Measurements from ENCODE around the gene TTC21A.

TTC21A gene

GRCh38 chr3:39143051-39143885 lies 35.8 kb downstream of the TTC21A start:
- no peaks in the 10 kb centered on the region for H3K9me3 ChIP-seq (ENCODE audit: control insufficient read depth, low read length)
- no peak overlapping the region for H3K4me3 ChIP-seq (ENCODE audit: insufficient read depth, low read depth, low read length)
- H3K36me3 ChIP-seq (ENCODE audit: control insufficient read depth, insufficient read depth, low read length): no peaks in the 10 kb centered on the region
- peaks cover 22% of the 10 kb centered on the region for H3K4me1 ChIP-seq (ENCODE audit: control insufficient read depth, insufficient read depth, low read length)
- WGBS, 2 experiments: 83 to 86% methylated on average over 14 of the region's 14 CpGs
- no peaks in the 10 kb centered on the region for H3K27me3 ChIP-seq (ENCODE audit: control insufficient read depth, insufficient read depth, low read length, poor library complexity, severe bottlenecking)
- no peak overlapping the region for H3K27ac ChIP-seq (ENCODE audit: insufficient read depth, low read depth, low read length, poor library complexity, severe bottlenecking)

- Histone ChIP-seq H3K4me3 (ENCODE audit: insufficient read depth, low read depth, low read length) (no peak overlapping the region), H3K27ac (ENCODE audit: insufficient read depth, low read depth, low read length, poor library complexity, severe bottlenecking) (no peak overlapping the region), H3K9me3 (ENCODE audit: control insufficient read depth, low read length) (no peaks in the 10 kb centered on the region), H3K27me3 (ENCODE audit: control insufficient read depth, insufficient read depth, low read length, poor library complexity, severe bottlenecking) (no peaks in the 10 kb centered on the region), H3K36me3 (ENCODE audit: control insufficient read depth, insufficient read depth, low read length) (no peaks in the 10 kb centered on the region), H3K4me1 (ENCODE audit: control insufficient read depth, insufficient read depth, low read length) (peaks cover 29% of the 10 kb centered on the region)
- WGBS, 2 experiments: 91 to 92% methylated on average over 20 of the region's 20 CpGs
Observed at GRCh38 chr3:39144095-39144747, 36.7 kb downstream of the TTC21A start.

DNA sequence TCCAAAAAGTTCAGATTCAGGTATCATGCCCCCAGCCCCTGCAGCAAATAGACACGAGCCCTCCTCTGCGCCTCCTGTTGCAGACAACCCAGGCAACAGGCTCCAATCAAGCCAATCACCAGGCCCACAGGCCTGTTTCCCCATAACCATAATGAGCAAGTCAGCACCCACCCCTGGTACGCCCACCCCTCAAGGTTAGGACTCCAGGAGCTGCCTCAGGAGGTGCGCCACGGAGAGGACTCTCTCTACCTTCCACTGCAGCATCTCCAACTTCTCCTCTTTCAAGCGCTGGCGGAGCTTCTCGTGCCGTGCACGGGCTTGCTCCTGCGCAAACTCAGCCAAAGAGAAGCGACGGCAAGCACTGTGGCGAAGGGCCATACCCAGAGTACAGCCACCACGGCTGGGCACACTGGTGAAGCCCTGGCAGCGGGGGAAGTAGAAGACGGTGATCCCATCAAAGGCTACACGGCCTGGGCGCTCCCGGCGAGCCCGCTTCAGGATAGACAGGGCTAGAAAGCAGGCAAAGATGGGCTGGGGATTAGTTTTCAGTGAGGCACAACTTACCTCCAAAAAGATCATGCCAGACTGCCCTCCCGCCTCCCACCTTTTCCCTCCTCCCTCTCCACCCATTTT lies 37.4 kb downstream of the TTC21A start:
- Histone ChIP-seq H3K4me3 (ENCODE audit: insufficient read depth, low read depth, low read length) (no peak overlapping the region), H3K36me3 (ENCODE audit: control insufficient read depth, insufficient read depth, low read length) (no peaks in the 10 kb centered on the region), H3K4me1 (ENCODE audit: control insufficient read depth, insufficient read depth, low read length) (peaks cover 35% of the 10 kb centered on the region), H3K9me3 (ENCODE audit: control insufficient read depth, low read length) (no peaks in the 10 kb centered on the region), H3K27ac (ENCODE audit: insufficient read depth, low read depth, low read length, poor library complexity, severe bottlenecking) (no peak overlapping the region), H3K27me3 (ENCODE audit: control insufficient read depth, insufficient read depth, low read length, poor library complexity, severe bottlenecking) (no peaks in the 10 kb centered on the region)
- 96% methylated on average over 22 to 23 of the region's 23 CpGs for WGBS, 2 experiments

DNA sequence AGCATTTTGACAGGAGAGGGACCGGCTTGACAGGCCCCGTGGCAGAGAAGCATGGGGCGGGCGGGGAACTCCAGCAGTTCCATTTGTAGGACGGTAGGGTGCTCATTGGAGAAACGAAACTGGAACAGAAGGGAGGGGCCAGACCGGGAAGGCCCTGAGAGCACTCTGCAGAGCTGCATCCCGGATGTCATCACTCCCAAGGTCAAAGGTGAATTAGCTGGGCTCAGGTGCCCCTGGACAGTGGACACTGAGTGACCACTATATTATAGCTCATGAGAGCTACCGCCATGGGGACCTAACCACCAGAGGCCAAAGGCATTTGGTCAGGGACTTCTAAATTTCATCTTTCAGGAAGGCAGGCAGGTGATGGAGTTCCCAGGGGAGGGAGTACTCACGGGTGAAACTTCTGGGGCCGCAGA lies 38.6 kb downstream of the TTC21A start:
- H3K27me3 ChIP-seq (ENCODE audit: control insufficient read depth, insufficient read depth, low read length, poor library complexity, severe bottlenecking): no peaks in the 10 kb centered on the region
- H3K27ac ChIP-seq (ENCODE audit: insufficient read depth, low read depth, low read length, poor library complexity, severe bottlenecking): no peak overlapping the region
- H3K9me3 ChIP-seq (ENCODE audit: control insufficient read depth, low read length): no peaks in the 10 kb centered on the region
- 86 to 89% methylated on average over 11 of the region's 11 CpGs for WGBS, 2 experiments
- no peak overlapping the region for H3K4me3 ChIP-seq (ENCODE audit: insufficient read depth, low read depth, low read length)
- H3K4me1 ChIP-seq (ENCODE audit: control insufficient read depth, insufficient read depth, low read length): peaks cover 48% of the 10 kb centered on the region
- H3K36me3 ChIP-seq (ENCODE audit: control insufficient read depth, insufficient read depth, low read length): no peaks in the 10 kb centered on the region

DNA sequence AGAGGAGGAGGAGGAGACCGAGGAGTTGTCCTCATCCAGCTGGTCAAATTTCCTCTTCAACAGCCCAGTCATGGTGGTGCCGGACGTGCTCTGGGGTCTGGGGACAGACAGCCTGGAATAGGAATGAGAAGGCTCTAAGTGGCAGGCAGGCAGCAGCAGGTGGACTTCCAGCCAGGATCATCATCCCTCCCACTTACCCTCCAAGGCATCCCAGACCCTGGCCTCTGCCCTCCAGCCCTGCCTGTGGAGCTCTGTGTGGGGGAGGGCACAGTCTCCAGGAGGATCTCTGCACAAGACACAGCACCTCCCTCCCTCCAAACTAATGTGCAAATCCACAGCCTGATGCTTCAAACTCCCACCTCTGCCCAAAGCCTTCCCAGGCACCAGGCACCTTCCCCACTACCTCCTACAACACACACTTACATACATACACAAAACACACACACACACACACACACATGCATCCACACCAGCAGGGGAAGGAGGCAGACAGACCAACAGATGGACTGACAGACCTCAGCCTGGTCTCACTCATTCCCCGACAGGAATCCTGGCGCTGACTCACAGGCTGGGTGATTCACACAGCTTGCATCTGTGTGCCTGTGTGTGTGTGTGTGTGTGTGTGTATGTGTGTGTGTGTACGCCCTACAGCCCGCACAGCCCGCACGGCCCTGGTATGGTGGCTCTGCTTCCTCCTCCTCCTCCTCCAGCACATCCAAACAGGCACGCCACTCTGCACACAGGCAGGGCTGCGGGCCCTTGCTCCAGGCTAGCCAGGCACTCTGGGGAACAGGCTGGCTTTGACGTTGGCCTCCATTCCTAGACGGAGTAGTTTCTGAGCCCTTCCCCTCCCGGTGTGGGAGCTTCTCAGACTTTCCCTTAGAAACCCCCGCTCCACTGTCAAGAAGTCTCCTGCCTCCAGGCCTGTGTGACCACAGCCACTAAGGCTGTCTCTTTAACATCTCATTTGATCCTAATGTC lies 39.4 kb downstream of the TTC21A start:
- H3K27me3 ChIP-seq (ENCODE audit: control insufficient read depth, insufficient read depth, low read length, poor library complexity, severe bottlenecking): no peaks in the 10 kb centered on the region
- no peaks in the 10 kb centered on the region for H3K36me3 ChIP-seq (ENCODE audit: control insufficient read depth, insufficient read depth, low read length)
- no peak overlapping the region for H3K4me3 ChIP-seq (ENCODE audit: insufficient read depth, low read depth, low read length)
- no peak overlapping the region for H3K27ac ChIP-seq (ENCODE audit: insufficient read depth, low read depth, low read length, poor library complexity, severe bottlenecking)
- no peaks in the 10 kb centered on the region for H3K9me3 ChIP-seq (ENCODE audit: control insufficient read depth, low read length)
- H3K4me1 ChIP-seq (ENCODE audit: control insufficient read depth, insufficient read depth, low read length): peaks cover 56% of the 10 kb centered on the region
- 74 to 81% methylated on average over 14 to 15 of the region's 15 CpGs for WGBS, 2 experiments

GRCh38 chr3:39147711-39148434 lies 40.4 kb downstream of the TTC21A start:
- no peaks in the 10 kb centered on the region for H3K36me3 ChIP-seq (ENCODE audit: control insufficient read depth, insufficient read depth, low read length)
- H3K9me3 ChIP-seq (ENCODE audit: control insufficient read depth, low read length): no peaks in the 10 kb centered on the region
- no peak overlapping the region for H3K4me3 ChIP-seq (ENCODE audit: insufficient read depth, low read depth, low read length)
- no peak overlapping the region for H3K27ac ChIP-seq (ENCODE audit: insufficient read depth, low read depth, low read length, poor library complexity, severe bottlenecking)
- H3K4me1 ChIP-seq (ENCODE audit: control insufficient read depth, insufficient read depth, low read length): peaks cover 65% of the 10 kb centered on the region
- WGBS, 2 experiments: 69 to 70% methylated on average over 9 of the region's 9 CpGs
- peaks cover 7% of the 10 kb centered on the region for H3K27me3 ChIP-seq (ENCODE audit: control insufficient read depth, insufficient read depth, low read length, poor library complexity, severe bottlenecking)

DNA sequence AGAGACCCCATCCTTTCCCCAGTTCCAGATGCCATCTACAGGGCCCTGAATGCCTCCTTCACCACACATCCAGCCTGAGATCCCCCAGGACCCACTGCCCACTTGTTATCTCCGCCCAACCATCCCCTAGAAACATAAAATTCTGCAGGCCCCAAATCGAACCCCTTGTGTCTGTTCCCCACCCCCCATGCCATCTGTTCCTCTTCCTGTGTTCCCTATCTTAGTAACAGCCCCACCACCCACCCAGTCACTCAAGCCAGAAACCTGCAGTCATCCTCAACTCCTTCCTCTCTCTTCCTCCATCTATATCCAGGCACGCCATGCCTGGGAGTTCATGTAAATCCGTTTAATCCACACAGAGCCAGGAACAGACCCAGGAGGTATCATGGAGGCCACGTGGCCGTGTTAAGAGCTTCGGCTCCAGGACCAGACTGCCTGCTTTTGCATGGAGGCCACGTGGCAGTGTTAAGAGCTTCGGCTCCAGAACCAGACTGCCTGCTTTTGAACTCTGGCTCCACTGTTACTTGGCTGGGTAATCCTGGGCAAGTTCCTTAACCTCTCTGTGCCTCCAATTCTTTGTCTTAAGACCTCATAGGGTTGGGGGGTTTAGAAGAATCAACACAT lies 41.1 kb downstream of the TTC21A start:
- Histone ChIP-seq H3K27me3 (ENCODE audit: control insufficient read depth, insufficient read depth, low read length, poor library complexity, severe bottlenecking) (peaks cover 9% of the 10 kb centered on the region), H3K36me3 (ENCODE audit: control insufficient read depth, insufficient read depth, low read length) (no peaks in the 10 kb centered on the region), H3K4me3 (ENCODE audit: insufficient read depth, low read depth, low read length) (no peak overlapping the region), H3K4me1 (ENCODE audit: control insufficient read depth, insufficient read depth, low read length) (peaks cover 65% of the 10 kb centered on the region), H3K27ac (ENCODE audit: insufficient read depth, low read depth, low read length, poor library complexity, severe bottlenecking) (no peak overlapping the region), H3K9me3 (ENCODE audit: control insufficient read depth, low read length) (no peaks in the 10 kb centered on the region)
- WGBS, 2 experiments: 71 to 74% methylated on average over 9 of the region's 9 CpGs

DNA sequence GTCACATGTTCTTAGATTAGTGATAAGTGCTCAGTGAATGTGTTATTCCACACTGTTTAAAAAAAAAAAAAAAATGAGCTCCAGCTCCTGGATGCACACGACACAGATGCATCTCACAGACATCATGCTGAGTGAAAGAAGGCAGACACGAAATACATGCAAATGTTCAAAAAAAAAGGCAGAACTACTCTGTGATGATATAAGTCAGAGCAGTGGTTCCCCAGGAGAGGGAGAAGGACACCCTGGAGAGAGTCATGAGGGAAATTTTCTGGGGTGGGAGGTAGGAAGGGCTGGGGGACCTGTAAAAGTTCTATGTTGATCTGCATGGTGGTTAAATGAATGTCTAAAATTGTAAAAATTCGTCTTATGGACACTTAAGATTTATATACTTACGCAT lies 41.6 kb downstream of the TTC21A start:
- H3K9me3 ChIP-seq (ENCODE audit: control insufficient read depth, low read length): no peaks in the 10 kb centered on the region
- no peak overlapping the region for H3K4me3 ChIP-seq (ENCODE audit: insufficient read depth, low read depth, low read length)
- no peak overlapping the region for H3K27ac ChIP-seq (ENCODE audit: insufficient read depth, low read depth, low read length, poor library complexity, severe bottlenecking)
- H3K36me3 ChIP-seq (ENCODE audit: control insufficient read depth, insufficient read depth, low read length): no peaks in the 10 kb centered on the region
- WGBS, 2 experiments: 89 to 91% methylated on average over 4 of the region's 4 CpGs
- peaks cover 65% of the 10 kb centered on the region for H3K4me1 ChIP-seq (ENCODE audit: control insufficient read depth, insufficient read depth, low read length)
- peaks cover 9% of the 10 kb centered on the region for H3K27me3 ChIP-seq (ENCODE audit: control insufficient read depth, insufficient read depth, low read length, poor library complexity, severe bottlenecking)
